Naive thymus-derived CD4-positive, alpha-beta T cell (primary cell): ENCODE data around the gene GMNC. TPM values are rescaled to one million over a fixed set of nuclear protein-coding genes. Genes with fewer than 3 reads are reported as not detected.
"Not testable (repeated sequence)": the region's sequence is repeated elsewhere in the genome, so short reads cannot be mapped to it uniquely, and the experiment has no call there.

ENCODE experiments used
- ATAC-seq: fragments of 150-1000 bp; cut with Tn5 transposase; 2 replicates; pipeline ENCODE4 v1.10.0; 2021; ENCODE audit warnings: mild to moderate bottlenecking, moderate library complexity
- CTCF ChIA-PET: fragments of 350-600 bp; sonication (Branson Sonifier 250); formaldehyde crosslinking; loops from one replicate; lab custom pipeline; 2021; ENCODE audit warnings: antibody characterized with exemption; lab: Charles Lee
- POLR2A ChIA-PET: fragments of 350-600 bp; sonication (Branson Sonifier 250); formaldehyde crosslinking; loops from one replicate; lab custom pipeline; 2021; ENCODE audit warnings: antibody characterized with exemption, inconsistent platforms; lab: Charles Lee
- DNase-seq, 9 donors: peaks; one replicate each; pipeline versions ENCODE4 v3.0.0 to v3.0.0-alpha.2; 2020 to 2022; ENCODE audit warnings: mixed read lengths in 1 of 9
- H3K27ac ChIP-seq: one replicate; pipeline ENCODE4 v1.7.0; 2013; ENCODE audit warnings: mild to moderate bottlenecking, low read depth, low read length, moderate library complexity
- H3K27me3 ChIP-seq, 2 donors: one replicate each; pipeline ENCODE4 v1.7.0; 2013; ENCODE audit warnings: low read length in 2 of 2, mild to moderate bottlenecking in 2 of 2, moderate library complexity in 2 of 2; ENCODE audit not compliant: control insufficient read depth in 2 of 2, insufficient read depth in 2 of 2
- H3K36me3 ChIP-seq, 3 experiments: 1 replicate in 2 of 3; 2 replicates in 1 of 3; pipeline ENCODE4 v1.7.0; 2013; ENCODE audit warnings: low read length in 3 of 3, mild to moderate bottlenecking in 3 of 3, moderate library complexity in 1 of 3; ENCODE audit not compliant: insufficient read depth in 3 of 3, control insufficient read depth in 2 of 3
- H3K4me1 ChIP-seq, 2 donors: one replicate each; pipeline ENCODE4 v1.7.0; 2013; ENCODE audit warnings: low read length in 2 of 2, mild to moderate bottlenecking in 2 of 2, moderate library complexity in 1 of 2; ENCODE audit not compliant: control insufficient read depth in 2 of 2, insufficient read depth in 2 of 2
- H3K4me3 ChIP-seq: 2 replicates; pipeline ENCODE4 v1.7.0; 2013; ENCODE audit warnings: mild to moderate bottlenecking, low read length
- H3K9me3 ChIP-seq, 3 experiments: 1 replicate in 2 of 3; 2 replicates in 1 of 3; pipeline ENCODE4 v1.7.0; 2013; ENCODE audit warnings: low read length in 3 of 3; ENCODE audit not compliant: control insufficient read depth in 2 of 3
- H3K27ac Mint-ChIP-seq, 9 donors: one replicate each; pipeline ENCODE4 v1.8.0; 2020 to 2022; ENCODE audit warnings: mixed read lengths in 9 of 9, mild to moderate bottlenecking in 8 of 9, moderate library complexity in 5 of 9, inconsistent platforms in 2 of 9
- H3K27me3 Mint-ChIP-seq, 5 donors: one replicate each; pipeline ENCODE4 v1.8.0; 2021 to 2022; ENCODE audit warnings: mixed read lengths in 5 of 5, mild to moderate bottlenecking in 1 of 5
- H3K36me3 Mint-ChIP-seq, 5 donors: one replicate each; pipeline ENCODE4 v1.8.0; 2020 to 2022; ENCODE audit warnings: mixed read lengths in 5 of 5, mild to moderate bottlenecking in 3 of 5, inconsistent platforms in 1 of 5
- H3K4me1 Mint-ChIP-seq, 7 donors: one replicate each; pipeline ENCODE4 v1.8.0; 2020 to 2022; ENCODE audit warnings: mixed read lengths in 7 of 7, mild to moderate bottlenecking in 3 of 7, inconsistent platforms in 1 of 7
- H3K4me3 Mint-ChIP-seq, 10 donors: one replicate each; pipeline ENCODE4 v1.8.0; 2020 to 2022; ENCODE audit warnings: mild to moderate bottlenecking in 10 of 10, mixed read lengths in 10 of 10, moderate library complexity in 6 of 10, inconsistent platforms in 2 of 10
- H3K9me3 Mint-ChIP-seq, 11 donors: one replicate each; pipeline ENCODE4 v1.8.0; 2020 to 2022; ENCODE audit warnings: mixed read lengths in 11 of 11, mild to moderate bottlenecking in 4 of 11, inconsistent platforms in 1 of 11, moderate library complexity in 1 of 11
- intact Hi-C, 2 donors: fragments of 100-400 bp; cut with micrococcal nuclease; formaldehyde crosslinking; loops; one replicate each; pipeline ENCODE4 v1.15.1; 2023
- polyA plus RNA-seq, 2 donors: library from polyadenylated mRNA; unstranded; fragments of 300-500 nt; fragmentation: Illumina TruSeq; gene quantifications; one replicate each; pipeline ENCODE4 v1.2.3, GENCODE V29; 2021
- total RNA-seq, 6 experiments: library from RNA in 5 of 6; stranded (reverse) in 5 of 6; gene quantifications; 1 replicate in 5 of 6; 2 replicates in 1 of 6; pipeline ENCODE4 v1.2.3 and lab custom pipeline; 2021 to 2026

Gene GMNC
- total and polyA plus RNA-seq, 7 experiments from 2014 or later = not detected

DNA sequence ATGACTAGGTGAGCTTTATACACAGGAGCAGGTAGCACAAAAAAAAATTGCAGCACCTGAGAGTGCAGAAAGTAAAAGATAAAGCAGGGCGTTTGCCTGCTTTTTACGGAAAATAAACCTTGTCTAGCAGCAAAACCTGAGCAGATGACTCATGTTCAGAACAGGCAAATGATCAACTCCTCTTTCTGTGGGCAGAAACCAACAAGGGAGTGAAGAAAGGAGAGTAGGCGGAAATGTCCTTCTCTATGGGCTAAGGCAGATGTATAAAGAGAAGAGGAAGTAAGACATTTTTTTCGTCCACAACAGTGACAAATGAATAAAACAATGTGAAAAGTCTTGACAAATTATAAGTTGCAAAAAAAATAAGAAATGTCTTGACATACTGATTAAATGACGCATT, 24.5 kb upstream of the GMNC start:
- no peak for DNase-seq
- H3K9me3 ChIP-seq = no peaks in the 10 kb centered on the region
- H3K9me3 Mint-ChIP-seq = peaks cover 0 to 3% (median 0%) of the 10 kb centered on the region in 11 donors
- no peaks in the 10 kb centered on the region for H3K4me1 ChIP-seq
- peaks cover 0 to 14% (median 4%) of the 10 kb centered on the region in 5 donors for H3K27me3 Mint-ChIP-seq
- no peaks in the 10 kb centered on the region for H3K36me3 ChIP-seq
- no peak overlapping the region for H3K27ac ChIP-seq
- no peaks in the 10 kb centered on the region for H3K4me1 Mint-ChIP-seq
- intact Hi-C loops = no loop called here
- POLR2A ChIA-PET = no interaction called here
- no peak overlapping the region for H3K4me3 ChIP-seq
- H3K27me3 ChIP-seq = no peaks in the 10 kb centered on the region
- ATAC-seq = no peak
- no peaks in the 10 kb centered on the region for H3K36me3 Mint-ChIP-seq
- H3K27ac Mint-ChIP-seq = no peak overlapping the region
- CTCF ChIA-PET = no interaction called here
- no peak overlapping the region for H3K4me3 Mint-ChIP-seq

DNA sequence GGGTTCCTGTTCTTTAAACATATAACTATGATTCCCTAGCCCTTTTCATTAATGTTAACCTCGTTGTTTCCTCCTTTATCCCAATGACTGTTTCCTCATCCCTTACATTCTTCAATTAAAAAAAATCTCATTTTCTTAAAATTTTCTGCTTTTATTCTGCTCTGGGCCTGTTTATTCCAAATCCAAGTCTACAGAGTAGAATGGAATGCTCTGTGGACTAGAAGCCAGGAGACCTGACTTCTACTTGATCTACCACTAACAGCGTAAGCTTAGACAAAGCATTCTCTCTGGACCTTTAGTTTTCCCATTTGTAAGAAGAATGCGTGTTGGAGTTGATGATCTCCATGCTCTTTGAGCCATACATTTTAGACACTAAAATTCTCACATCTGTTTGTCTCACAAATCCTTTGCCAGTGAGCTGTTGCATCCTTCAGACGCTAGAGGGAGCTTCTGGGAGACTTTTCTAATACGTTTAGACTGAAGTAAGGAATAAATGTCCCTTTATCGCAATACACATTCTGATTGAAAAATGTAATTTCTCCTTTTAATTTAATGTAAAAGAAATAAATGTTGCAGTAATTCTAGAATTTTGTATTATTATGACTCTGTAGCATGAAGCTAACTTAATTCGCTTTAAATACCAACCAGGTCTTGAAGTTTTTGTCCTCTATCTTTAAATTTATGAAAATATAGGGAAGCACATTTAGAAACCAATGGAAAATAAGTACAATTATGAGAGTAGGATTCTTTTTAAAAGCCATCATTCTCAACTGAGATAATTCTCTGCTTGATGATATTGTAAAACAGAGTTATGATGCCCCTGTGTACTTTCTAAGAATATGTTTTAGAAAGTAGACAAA, 21.7 kb upstream of the GMNC start:
- ChIA-PET CTCF (interaction anchor here (0.9 kb wide), 1 partner anchor 11 kb away, joined by 3 read pairs; no protein-coding TSS in a partner anchor), POLR2A (no interaction called here)
- ATAC-seq (no peak), DNase-seq (peak in 2 of 9 donors; percentile 8 to 19)
- H3K4me3 ChIP-seq = no peak overlapping the region
- no peaks in the 10 kb centered on the region for H3K9me3 ChIP-seq
- Mint-ChIP-seq H3K9me3 (peaks cover 0 to 3% (median 0%) of the 10 kb centered on the region in 11 donors), H3K27me3 (peaks cover 0 to 14% (median 4%) of the 10 kb centered on the region in 5 donors), H3K4me3 (no peak overlapping the region), H3K4me1 (no peaks in the 10 kb centered on the region), H3K27ac (no peak overlapping the region), H3K36me3 (no peaks in the 10 kb centered on the region)
- no peaks in the 10 kb centered on the region for H3K27me3 ChIP-seq
- no peak overlapping the region for H3K27ac ChIP-seq
- intact Hi-C loops = loop anchor here (2.0 to 5.0 kb wide), 2 partner anchors 167 to 1558 kb away; no protein-coding TSS in a partner anchor
- H3K36me3 ChIP-seq = no peaks in the 10 kb centered on the region
- no peaks in the 10 kb centered on the region for H3K4me1 ChIP-seq

DNA sequence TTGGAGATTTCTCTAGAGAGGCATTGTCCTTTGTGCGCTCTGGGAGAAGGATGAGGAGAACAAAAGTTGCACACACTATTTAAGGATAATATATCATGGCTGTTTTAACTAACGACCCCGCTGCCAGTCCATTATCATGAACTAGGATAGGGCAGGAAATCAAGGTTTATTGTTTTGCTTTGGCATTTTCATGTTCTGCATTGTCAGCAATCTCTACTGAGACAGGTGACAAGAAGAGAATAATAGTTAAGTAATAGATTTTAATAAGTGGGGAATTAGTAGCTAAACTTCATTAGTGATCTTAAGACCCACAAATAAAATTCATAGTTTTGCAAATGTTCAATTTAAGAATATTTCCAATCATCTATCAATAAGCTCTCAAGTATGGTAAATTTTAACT, 20.6 kb upstream of the GMNC start:
- Histone ChIP-seq H3K27me3 (no peaks in the 10 kb centered on the region), H3K27ac (no peak overlapping the region), H3K36me3 (no peaks in the 10 kb centered on the region), H3K4me1 (no peaks in the 10 kb centered on the region), H3K9me3 (no peaks in the 10 kb centered on the region), H3K4me3 (no peak overlapping the region)
- POLR2A ChIA-PET = no interaction called here
- H3K9me3 Mint-ChIP-seq = peaks cover 0 to 3% (median 0%) of the 10 kb centered on the region in 11 donors
- H3K27ac Mint-ChIP-seq = no peak overlapping the region
- H3K4me1 Mint-ChIP-seq = no peaks in the 10 kb centered on the region
- intact Hi-C loops = loop anchor here in 1 of 2 donors (5.0 kb wide), 1 partner anchor 1559 kb away; no protein-coding TSS in a partner anchor
- DNase-seq = no peak
- CTCF ChIA-PET = interaction anchor here (1.1 kb wide), 1 partner anchor 8 kb away, joined by 5 read pairs; no protein-coding TSS in a partner anchor
- peaks cover 0 to 13% (median 4%) of the 10 kb centered on the region in 5 donors for H3K27me3 Mint-ChIP-seq
- no peak overlapping the region for H3K4me3 Mint-ChIP-seq
- ATAC-seq = no peak
- H3K36me3 Mint-ChIP-seq = no peaks in the 10 kb centered on the region

DNA sequence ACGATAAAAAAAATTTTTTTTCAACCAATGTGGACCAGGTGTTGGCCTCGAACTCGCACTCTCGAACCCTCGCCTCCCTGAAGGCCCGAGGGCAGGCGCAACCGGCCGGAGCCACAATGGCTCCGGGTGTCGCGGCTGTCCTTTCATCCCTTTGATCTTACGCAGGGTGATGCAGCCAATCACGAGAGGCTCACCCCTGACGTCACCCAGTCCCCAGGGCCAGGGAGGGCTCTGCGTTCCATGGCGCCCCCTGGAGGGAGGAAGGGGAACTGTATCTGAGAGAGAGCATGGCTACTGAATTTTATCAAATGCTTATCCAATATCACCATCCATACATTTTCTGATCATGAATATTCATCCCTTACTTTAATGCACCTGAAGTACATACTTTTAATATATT, 15.4 kb upstream of the GMNC start:
- Histone ChIP-seq H3K27ac (no peak overlapping the region), H3K36me3 (no peaks in the 10 kb centered on the region), H3K4me3 (no peak overlapping the region), H3K27me3 (no peaks in the 10 kb centered on the region), H3K4me1 (no peaks in the 10 kb centered on the region), H3K9me3 (no peaks in the 10 kb centered on the region)
- intact Hi-C loops = no loop called here
- no peak overlapping the region for H3K27ac Mint-ChIP-seq
- DNase-seq = no peak
- ChIA-PET POLR2A (no interaction called here), CTCF (no interaction called here)
- no peaks in the 10 kb centered on the region for H3K4me1 Mint-ChIP-seq
- H3K36me3 Mint-ChIP-seq = no peaks in the 10 kb centered on the region
- H3K27me3 Mint-ChIP-seq = no peaks in the 10 kb centered on the region
- no peak overlapping the region for H3K4me3 Mint-ChIP-seq
- no peak for ATAC-seq
- H3K9me3 Mint-ChIP-seq = peaks cover 0 to 4% (median 0%) of the 10 kb centered on the region in 11 donors

DNA sequence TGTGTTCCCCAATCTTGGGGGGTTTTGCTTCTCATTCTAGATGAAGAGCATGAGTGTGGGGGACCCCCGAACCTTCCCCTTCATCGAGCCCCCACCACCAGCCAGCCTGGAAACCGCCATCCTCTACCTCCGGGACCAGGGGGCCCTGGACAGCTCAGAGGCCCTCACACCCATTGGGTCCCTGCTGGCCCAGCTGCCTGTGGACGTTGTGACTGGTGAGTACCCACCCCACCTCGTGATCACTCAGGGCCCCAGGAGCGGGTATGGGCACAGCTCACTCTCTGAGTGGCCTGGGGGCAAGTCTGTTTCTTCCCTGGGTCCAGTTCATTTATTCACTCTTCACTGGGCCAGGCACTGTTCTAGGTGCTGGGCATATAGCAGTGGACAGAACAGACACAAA, 13.9 kb upstream of the GMNC start:
- intact Hi-C loops, CTCF ChIA-PET, H3K27me3 ChIP-seq, H3K27me3 Mint-ChIP-seq, H3K27ac ChIP-seq, H3K27ac Mint-ChIP-seq, H3K4me1 ChIP-seq, POLR2A ChIA-PET, H3K36me3 ChIP-seq, ATAC-seq, H3K4me1 Mint-ChIP-seq, H3K9me3 ChIP-seq, H3K36me3 Mint-ChIP-seq, H3K4me3 Mint-ChIP-seq, H3K9me3 Mint-ChIP-seq, DNase-seq, H3K4me3 ChIP-seq: not testable (repeated sequence)

DNA sequence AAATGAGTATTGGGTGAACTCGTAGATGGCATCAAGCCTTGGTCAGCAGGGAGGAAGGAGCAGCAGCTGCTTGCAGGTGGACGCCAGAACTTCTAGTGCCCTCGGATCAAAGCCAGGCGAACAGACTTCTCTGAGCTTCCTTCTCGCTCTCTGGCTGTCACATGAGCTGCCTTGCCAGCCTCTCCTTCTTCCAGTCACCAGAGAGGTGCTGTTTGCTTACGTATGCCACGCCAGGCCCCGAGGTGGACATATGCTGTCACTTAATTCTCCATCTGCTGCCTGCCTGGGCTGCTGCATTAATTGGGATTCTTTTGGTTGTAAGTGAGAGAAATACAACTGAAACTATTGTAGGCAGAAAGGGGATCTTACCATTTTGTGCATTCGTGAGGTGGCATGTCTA, 12.6 kb upstream of the GMNC start:
- H3K27me3 ChIP-seq, H3K4me1 ChIP-seq, CTCF ChIA-PET, H3K27ac Mint-ChIP-seq, H3K27ac ChIP-seq, ATAC-seq, H3K4me1 Mint-ChIP-seq, H3K9me3 Mint-ChIP-seq, POLR2A ChIA-PET, H3K4me3 ChIP-seq, H3K36me3 ChIP-seq, H3K27me3 Mint-ChIP-seq, H3K9me3 ChIP-seq, H3K4me3 Mint-ChIP-seq, intact Hi-C loops, DNase-seq, H3K36me3 Mint-ChIP-seq: not testable (repeated sequence)

DNA sequence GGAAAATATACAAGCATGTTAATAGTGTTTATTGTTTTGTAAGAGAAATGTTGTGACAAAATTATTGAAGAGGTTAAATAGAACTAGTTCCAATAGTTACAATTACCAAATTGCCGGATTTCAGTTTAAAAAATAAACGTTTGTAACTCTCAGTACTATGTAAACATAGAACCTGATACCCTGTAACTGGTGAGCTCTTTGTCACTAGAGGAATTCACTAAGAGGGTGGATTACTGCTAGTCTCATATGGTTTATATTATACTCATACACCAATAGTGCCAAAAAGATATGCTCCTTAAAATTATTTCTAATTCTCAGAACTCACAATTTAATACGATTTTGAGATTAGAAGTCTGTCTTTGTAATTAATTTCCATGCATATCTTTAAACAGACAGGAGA, 7.6 kb upstream of the GMNC start:
- ChIA-PET CTCF (no interaction called here), POLR2A (no interaction called here)
- H3K4me1 Mint-ChIP-seq = no peaks in the 10 kb centered on the region
- H3K4me3 Mint-ChIP-seq = no peak overlapping the region
- H3K27ac Mint-ChIP-seq = no peak overlapping the region
- H3K4me3 ChIP-seq = no peak overlapping the region
- H3K36me3 Mint-ChIP-seq = no peaks in the 10 kb centered on the region
- intact Hi-C loops = no loop called here
- H3K4me1 ChIP-seq = no peaks in the 10 kb centered on the region
- DNase-seq (no peak), ATAC-seq (no peak)
- peaks cover 4 to 19% (median 13%) of the 10 kb centered on the region in 5 donors for H3K27me3 Mint-ChIP-seq
- no peaks in the 10 kb centered on the region for H3K27me3 ChIP-seq
- H3K36me3 ChIP-seq = no peaks in the 10 kb centered on the region
- peaks cover 0 to 3% (median 0%) of the 10 kb centered on the region in 11 donors for H3K9me3 Mint-ChIP-seq
- no peaks in the 10 kb centered on the region for H3K9me3 ChIP-seq
- H3K27ac ChIP-seq = no peak overlapping the region
